ENCODE data around the gene ADAMTS12.

Gene ADAMTS12

GRCh38 chr5:33776151-33776660 is 115.6 kb downstream of the ADAMTS12 start:
- no peak for TF ChIP-seq CTCF (conservative IDR thresholded peaks at IDR 0.05; ENCODE audit: control insufficient read depth, insufficient read depth, low read depth, low read length)
- H3K4me3 ChIP-seq (ENCODE audit: control insufficient read depth, low read depth, low read length) = no peak overlapping the region
- no peak for DNase-seq (ENCODE audit: low read depth)

GRCh38 chr5:33774341-33774740 is 117.4 kb downstream of the ADAMTS12 start:
- DNase-seq (ENCODE audit: low read depth) = peak; percentile 79
- H3K4me3 ChIP-seq (ENCODE audit: control insufficient read depth, low read depth, low read length) = no peak overlapping the region
- TF ChIP-seq CTCF (conservative IDR thresholded peaks at IDR 0.05; ENCODE audit: control insufficient read depth, insufficient read depth, low read depth, low read length) = no peak

- H3K4me3 ChIP-seq (ENCODE audit: control insufficient read depth, low read depth, low read length) = no peak overlapping the region
- no peak for TF ChIP-seq CTCF (conservative IDR thresholded peaks at IDR 0.05; ENCODE audit: control insufficient read depth, insufficient read depth, low read depth, low read length)
- peak; percentile 89 for DNase-seq (ENCODE audit: low read depth)
These were observed 119.4 kb downstream of the ADAMTS12 start for GRCh38 chr5:33772380-33772897.

- DNase-seq (ENCODE audit: low read depth) = no peak
- no peak overlapping the region for H3K4me3 ChIP-seq (ENCODE audit: control insufficient read depth, low read depth, low read length)
- no peak for TF ChIP-seq CTCF (conservative IDR thresholded peaks at IDR 0.05; ENCODE audit: control insufficient read depth, insufficient read depth, low read depth, low read length)
These were observed 121.8 kb downstream of the ADAMTS12 start for GRCh38 chr5:33769968-33770367.

- no peak for DNase-seq (ENCODE audit: low read depth)
- no peak overlapping the region for H3K4me3 ChIP-seq (ENCODE audit: control insufficient read depth, low read depth, low read length)
- no peak for TF ChIP-seq CTCF (conservative IDR thresholded peaks at IDR 0.05; ENCODE audit: control insufficient read depth, insufficient read depth, low read depth, low read length)
These were observed 122.6 kb downstream of the ADAMTS12 start for GRCh38 chr5:33769196-33769595.

GRCh38 chr5:33766023-33766422 is 125.8 kb downstream of the ADAMTS12 start:
- no peak for DNase-seq (ENCODE audit: low read depth)
- H3K4me3 ChIP-seq (ENCODE audit: control insufficient read depth, low read depth, low read length) = no peak overlapping the region
- TF ChIP-seq CTCF (conservative IDR thresholded peaks at IDR 0.05; ENCODE audit: control insufficient read depth, insufficient read depth, low read depth, low read length) = no peak

- H3K4me3 ChIP-seq (ENCODE audit: control insufficient read depth, low read depth, low read length) = no peak overlapping the region
- no peak for DNase-seq (ENCODE audit: low read depth)
- no peak for TF ChIP-seq CTCF (conservative IDR thresholded peaks at IDR 0.05; ENCODE audit: control insufficient read depth, insufficient read depth, low read depth, low read length)
These were observed 127.0 kb downstream of the ADAMTS12 start for GRCh38 chr5:33764786-33765185.

Measured in fibroblast of mammary gland (primary cell).